Activated CD8-positive, alpha-beta memory T cell treated with anti-CD3 and anti-CD28 coated beads, Interleukin-2, amount 50 U/mL, for 24 hours (primary cell): ENCODE measurements around the gene RANBP10.

Source experiments
- DNase-seq: peaks from one replicate; pipeline ENCODE4 v3.0.0-alpha.2; 2020; ENCODE audit errors: extremely low read depth

RANBP10 gene

GRCh38 chr16:67676939-67677338 lies 129.4 kb downstream of the RANBP10 start:
- DNase-seq = no peak

GRCh38 chr16:67676516-67676915 lies 129.8 kb downstream of the RANBP10 start:
- DNase-seq = no peak

GRCh38 chr16:67675999-67676398 lies 130.4 kb downstream of the RANBP10 start:
- no peak for DNase-seq

GRCh38 chr16:67675579-67675935 lies 130.8 kb downstream of the RANBP10 start:
- no peak for DNase-seq

GRCh38 chr16:67674851-67675578 lies 131.3 kb downstream of the RANBP10 start:
- DNase-seq = no peak

GRCh38 chr16:67673712-67674580 lies 132.4 kb downstream of the RANBP10 start:
- no peak for DNase-seq
